HG03442 (cell line): Measurements from ENCODE around the gene C6orf120.
"Not testable (repeated sequence)": the region's sequence is repeated elsewhere in the genome, so short reads cannot be mapped to it uniquely, and the experiment has no call there.

ENCODE experiments used
- ATAC-seq: cut with Tn5 transposase; IDR thresholded peaks from one replicate; pipeline ENCODE4 v1.9.1; 2021; ENCODE audit warnings: mild to moderate bottlenecking, moderate library complexity; ENCODE audit not compliant: unreplicated experiment

C6orf120 gene

GRCh38 chr6:169678342-169678741 lies 23.6 kb upstream of the C6orf120 start:
- no peak for ATAC-seq

- no peak for ATAC-seq
Measured at GRCh38 chr6:169684056-169684455, 17.9 kb upstream of the C6orf120 start.

GRCh38 chr6:169685860-169686259 lies 16.1 kb upstream of the C6orf120 start:
- no peak for ATAC-seq

- ATAC-seq = no peak
Measured at GRCh38 chr6:169689287-169689686, 12.6 kb upstream of the C6orf120 start.

GRCh38 chr6:169691260-169691659 lies 10.7 kb upstream of the C6orf120 start:
- ATAC-seq = no peak

GRCh38 chr6:169692516-169692915 lies 9.4 kb upstream of the C6orf120 start:
- ATAC-seq = no peak

GRCh38 chr6:169695131-169695530 lies 6.8 kb upstream of the C6orf120 start:
- ATAC-seq = no peak

GRCh38 chr6:169697115-169697514 lies 4.8 kb upstream of the C6orf120 start:
- not testable (repeated sequence) for ATAC-seq

- no peak for ATAC-seq
Measured at GRCh38 chr6:169700296-169700695, 1.6 kb upstream of the C6orf120 start.

GRCh38 chr6:169701311-169701953 lies 494 bp upstream of the C6orf120 start:
- ATAC-seq = no peak

- ATAC-seq = no peak
Measured at GRCh38 chr6:169702840-169703246, 917 bp downstream of the C6orf120 start.

- no peak for ATAC-seq
Measured at GRCh38 chr6:169707772-169708171, 5.8 kb downstream of the C6orf120 start.

GRCh38 chr6:169709293-169709692 lies 7.4 kb downstream of the C6orf120 start:
- peak; percentile 62 for ATAC-seq

- no peak for ATAC-seq
Measured at GRCh38 chr6:169710009-169710408, 8.1 kb downstream of the C6orf120 start.

GRCh38 chr6:169714178-169714577 lies 12.3 kb downstream of the C6orf120 start:
- no peak for ATAC-seq

- ATAC-seq = no peak
Measured at GRCh38 chr6:169714595-169714994, 12.7 kb downstream of the C6orf120 start.

GRCh38 chr6:169719117-169719516 lies 17.2 kb downstream of the C6orf120 start:
- ATAC-seq = no peak

GRCh38 chr6:169720207-169720855 lies 18.4 kb downstream of the C6orf120 start:
- no peak for ATAC-seq

GRCh38 chr6:169722362-169723199 lies 20.7 kb downstream of the C6orf120 start:
- ATAC-seq = no peak

- ATAC-seq = peak; percentile 32
Measured at GRCh38 chr6:169723200-169723909, 21.4 kb downstream of the C6orf120 start.

- peak; percentile 39 for ATAC-seq
Measured at GRCh38 chr6:169723991-169724493, 22.1 kb downstream of the C6orf120 start.
